GM23338 (cell line): Measurements from ENCODE around the gene HK1. TPM values are rescaled to one million over a fixed set of nuclear protein-coding genes. Genes with fewer than 3 reads are reported as not detected.

Source experiments
- ATAC-seq: fragments of 200-7000 bp; cut with Tn5 transposase; 3 replicates; pipeline ENCODE4 v1.9.1; 2020
- DNase-seq: peaks from one replicate; pipeline ENCODE4 v3.0.0-alpha.2; 2015; ENCODE audit warnings: low spot score
- H2AFZ ChIP-seq: fragments of 200-600 bp; sonication (generic); 2 replicates; pipeline ENCODE4 v1.8.0; 2016; ENCODE audit warnings: antibody characterized with exemption, mild to moderate bottlenecking, moderate library complexity
- H3F3A ChIP-seq: fragments of 200-600 bp; sonication (generic); replicated peaks from 2 replicates; pipeline ENCODE4 v1.8.0; 2017; ENCODE audit warnings: antibody characterized with exemption, mixed run types, low read depth
- H3K27ac ChIP-seq: fragments of 200-600 bp; sonication (generic); 2 replicates; pipeline ENCODE4 v1.6.1; 2016; ENCODE audit warnings: low read depth
- H3K27me3 ChIP-seq: fragments of 200-600 bp; sonication (generic); 2 replicates; pipeline ENCODE4 v1.8.0; 2016; ENCODE audit warnings: mild to moderate bottlenecking, mixed run types, moderate library complexity; ENCODE audit not compliant: insufficient read depth
- H3K36me3 ChIP-seq: fragments of 200-600 bp; sonication (generic); 2 replicates; pipeline ENCODE4 v1.8.0; 2016; ENCODE audit warnings: mild to moderate bottlenecking; ENCODE audit not compliant: insufficient read depth
- H3K4me1 ChIP-seq: fragments of 200-600 bp; sonication (generic); 2 replicates; pipeline ENCODE4 v1.8.0; 2016; ENCODE audit warnings: mild to moderate bottlenecking, moderate library complexity; ENCODE audit not compliant: insufficient read depth
- H3K4me2 ChIP-seq: fragments of 200-600 bp; sonication (generic); 2 replicates; pipeline ENCODE4 v1.7.1; 2017; ENCODE audit warnings: mixed run types
- H3K4me3 ChIP-seq: fragments of 200-600 bp; sonication (generic); 2 replicates; pipeline ENCODE4 v1.6.1; 2016; ENCODE audit warnings: mixed run types
- H3K79me2 ChIP-seq: fragments of 200-600 bp; sonication (generic); replicated peaks from 2 replicates; pipeline ENCODE4 v1.8.0; 2017; ENCODE audit warnings: mild to moderate bottlenecking; ENCODE audit not compliant: insufficient read depth
- H3K9me2 ChIP-seq: fragments of 200-600 bp; sonication (generic); 2 replicates; pipeline ENCODE4 v1.8.0; 2017; ENCODE audit not compliant: insufficient read depth
- H4K20me1 ChIP-seq: fragments of 200-600 bp; sonication (generic); replicated peaks from 2 replicates; pipeline ENCODE4 v1.8.0; 2017; ENCODE audit warnings: mild to moderate bottlenecking; ENCODE audit not compliant: insufficient read depth
- H3K27ac Mint-ChIP-seq: 2 replicates; pipeline ENCODE4 v1.8.0; 2020; ENCODE audit warnings: inconsistent platforms, mild to moderate bottlenecking, moderate library complexity, mixed read lengths
- H3K27me3 Mint-ChIP-seq: 3 replicates; pipeline ENCODE4 v1.8.0; 2022; ENCODE audit warnings: low read depth, mild to moderate bottlenecking, moderate library complexity, mixed read lengths, inconsistent platforms; ENCODE audit not compliant: insufficient read depth, poor library complexity
- H3K36me3 Mint-ChIP-seq: 3 replicates; pipeline ENCODE4 v1.8.0; 2021; ENCODE audit warnings: low read depth, mild to moderate bottlenecking, inconsistent platforms, moderate library complexity, mixed read lengths
- H3K4me1 Mint-ChIP-seq: 3 replicates; pipeline ENCODE4 v1.8.0; 2020; ENCODE audit warnings: mild to moderate bottlenecking, inconsistent platforms, mixed read lengths
- H3K4me3 Mint-ChIP-seq: 3 replicates; pipeline ENCODE4 v1.8.0; 2021; ENCODE audit warnings: moderate library complexity, mild to moderate bottlenecking, inconsistent platforms, mixed read lengths
- H3K9me3 Mint-ChIP-seq: 3 replicates; pipeline ENCODE4 v1.8.0; 2020; ENCODE audit warnings: moderate library complexity, mild to moderate bottlenecking, inconsistent platforms, mixed read lengths
- CREB1 ChIP-seq: fragments of 250-450 bp; sonication (Bioruptor Pico); IDR thresholded peaks from 2 replicates; pipeline ENCODE4 v1.5.0; 2020; ENCODE audit warnings: low read depth, mild to moderate bottlenecking, moderate library complexity
- EZH2 ChIP-seq: fragments of 200-600 bp; sonication (generic); IDR thresholded peaks from one replicate; pipeline ENCODE4 v1.8.0; 2017; ENCODE audit warnings: antibody characterized with exemption, mild to moderate bottlenecking, low read depth; ENCODE audit not compliant: unreplicated experiment
- JUNB ChIP-seq: IDR thresholded peaks from one replicate; pipeline ENCODE4 v1.6.1; 2016; ENCODE audit warnings: antibody characterized with exemption; ENCODE audit not compliant: unreplicated experiment
- NANOG ChIP-seq: IDR thresholded peaks from 2 replicates; pipeline ENCODE4 v1.6.1; 2016; ENCODE audit warnings: antibody characterized with exemption, borderline replicate concordance
- STAT1 ChIP-seq: IDR thresholded peaks from one replicate; pipeline ENCODE4 v1.6.1; 2016; ENCODE audit warnings: antibody characterized with exemption; ENCODE audit not compliant: unreplicated experiment
- ZNF114 ChIP-seq: fragments of 250-450 bp; sonication (Bioruptor Pico); IDR thresholded peaks from 2 replicates; pipeline ENCODE4 v1.5.0; 2020; ENCODE audit warnings: mild to moderate bottlenecking, moderate library complexity
- ZNF331 ChIP-seq: fragments of 250-450 bp; sonication (Bioruptor Pico); IDR thresholded peaks from 2 replicates; pipeline ENCODE4 v1.5.0; 2020; ENCODE audit warnings: low read depth, mild to moderate bottlenecking, moderate library complexity
- ZNF462 ChIP-seq: fragments of 250-450 bp; sonication (Bioruptor Pico); IDR thresholded peaks from 2 replicates; pipeline ENCODE4 v1.5.0; 2020; ENCODE audit warnings: mild to moderate bottlenecking, moderate library complexity
- polyA plus RNA-seq: library from polyadenylated mRNA; unstranded; fragments of >200 nt; fragmentation: Nextera tagmentation; extraction: Ambion mirVana; gene quantifications from 2 replicates; pipeline ENCODE4 v1.2.1, GENCODE V29; 2016
- total RNA-seq: library from RNA; depleted of rRNA; stranded (reverse); fragments of >200 nt; shearing (Covaris generic); gene quantifications from 2 replicates; pipeline ENCODE4 v1.2.3, GENCODE V29; 2014
- TF ChIP-seq, protein P1 (sequence below), 2 experiments: fragments of 200-600 bp in 1 of 2; sonication (generic) in 1 of 2; conservative IDR thresholded peaks; 2 replicates each; pipeline versions ENCODE4 v1.5.1 to v1.6.1; 2016 to 2017; ENCODE audit warnings: antibody characterized with exemption in 2 of 2, low read depth in 2 of 2, mild to moderate bottlenecking in 2 of 2, moderate library complexity in 1 of 2
- TF ChIP-seq, protein P2 (sequence below): IDR thresholded peaks from one replicate; pipeline ENCODE4 v1.6.1; 2018; ENCODE audit warnings: antibody characterized with exemption; ENCODE audit not compliant: unreplicated experiment

Gene HK1
- total and polyA plus RNA-seq, 2 experiments from 2014 or later, result 76.6 to 229 TPM

GRCh38 chr10:69349542-69349888, 71.2 kb downstream of the HK1 start:
- peaks cover 97% of the 10 kb centered on the region for H3K79me2 ChIP-seq

GRCh38 chr10:69351589-69351988, 73.3 kb downstream of the HK1 start:
- Histone ChIP-seq H3K27ac (no peak overlapping the region), H3F3A (no peaks in the 10 kb centered on the region), H3K9me2 (no peaks in the 10 kb centered on the region), H2AFZ (no peak overlapping the region), H3K4me2 (no peak overlapping the region), H3K79me2 (peaks cover 99% of the 10 kb centered on the region), H4K20me1 (no peaks in the 10 kb centered on the region), H3K36me3 (no peaks in the 10 kb centered on the region), H3K4me3 (no peak overlapping the region), H3K27me3 (no peaks in the 10 kb centered on the region), H3K4me1 (peaks cover 40% of the 10 kb centered on the region)
- no peak overlapping the region for H3K4me3 Mint-ChIP-seq
- ATAC-seq, result no peak
- H3K9me3 Mint-ChIP-seq, result no peaks in the 10 kb centered on the region
- peaks cover 34% of the 10 kb centered on the region for H3K4me1 Mint-ChIP-seq
- H3K27ac Mint-ChIP-seq, result no peak overlapping the region
- peaks cover 14% of the 10 kb centered on the region for H3K27me3 Mint-ChIP-seq
- no peak for DNase-seq
- H3K36me3 Mint-ChIP-seq, result peaks cover 47% of the 10 kb centered on the region
- TF ChIP-seq CREB1 (CRISPR knock-in tag) (no peak), ZNF331 (CRISPR knock-in tag) (no peak), ZNF462 (CRISPR knock-in tag) (no peak)

More at GRCh38 chr10:69349542-69349888, 71.2 kb downstream of the HK1 start:
- no peak overlapping the region for H3K4me3 Mint-ChIP-seq
- Histone ChIP-seq H2AFZ (no peak overlapping the region), H4K20me1 (no peaks in the 10 kb centered on the region), H3F3A (no peaks in the 10 kb centered on the region; the same call in 1 of the 2 replicates), H3K4me1 (peaks cover 61% of the 10 kb centered on the region), H3K36me3 (peaks cover 7% of the 10 kb centered on the region; the same call in 1 of the 2 replicates), H3K27ac (peak overlapping the region; percentile 88; the same call in 1 of the 2 replicates), H3K4me3 (no peak overlapping the region), H3K4me2 (no peak overlapping the region), H3K27me3 (no peaks in the 10 kb centered on the region), H3K9me2 (no peaks in the 10 kb centered on the region)
- no peak for TF ChIP-seq STAT1
- TF ChIP-seq JUNB, result no peak
- no peak for TF ChIP-seq NANOG
- TF ChIP-seq, protein P1, sequence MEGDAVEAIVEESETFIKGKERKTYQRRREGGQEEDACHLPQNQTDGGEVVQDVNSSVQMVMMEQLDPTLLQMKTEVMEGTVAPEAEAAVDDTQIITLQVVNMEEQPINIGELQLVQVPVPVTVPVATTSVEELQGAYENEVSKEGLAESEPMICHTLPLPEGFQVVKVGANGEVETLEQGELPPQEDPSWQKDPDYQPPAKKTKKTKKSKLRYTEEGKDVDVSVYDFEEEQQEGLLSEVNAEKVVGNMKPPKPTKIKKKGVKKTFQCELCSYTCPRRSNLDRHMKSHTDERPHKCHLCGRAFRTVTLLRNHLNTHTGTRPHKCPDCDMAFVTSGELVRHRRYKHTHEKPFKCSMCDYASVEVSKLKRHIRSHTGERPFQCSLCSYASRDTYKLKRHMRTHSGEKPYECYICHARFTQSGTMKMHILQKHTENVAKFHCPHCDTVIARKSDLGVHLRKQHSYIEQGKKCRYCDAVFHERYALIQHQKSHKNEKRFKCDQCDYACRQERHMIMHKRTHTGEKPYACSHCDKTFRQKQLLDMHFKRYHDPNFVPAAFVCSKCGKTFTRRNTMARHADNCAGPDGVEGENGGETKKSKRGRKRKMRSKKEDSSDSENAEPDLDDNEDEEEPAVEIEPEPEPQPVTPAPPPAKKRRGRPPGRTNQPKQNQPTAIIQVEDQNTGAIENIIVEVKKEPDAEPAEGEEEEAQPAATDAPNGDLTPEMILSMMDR (conservative IDR thresholded peaks at IDR 0.05; ENCODE audit: low read depth in 2 of 2), result no peak
- no peak for TF ChIP-seq EZH2
- no peak for TF ChIP-seq ZNF331 (CRISPR knock-in tag)
- no peak for TF ChIP-seq ZNF114 (CRISPR knock-in tag)
- TF ChIP-seq, protein P2, sequence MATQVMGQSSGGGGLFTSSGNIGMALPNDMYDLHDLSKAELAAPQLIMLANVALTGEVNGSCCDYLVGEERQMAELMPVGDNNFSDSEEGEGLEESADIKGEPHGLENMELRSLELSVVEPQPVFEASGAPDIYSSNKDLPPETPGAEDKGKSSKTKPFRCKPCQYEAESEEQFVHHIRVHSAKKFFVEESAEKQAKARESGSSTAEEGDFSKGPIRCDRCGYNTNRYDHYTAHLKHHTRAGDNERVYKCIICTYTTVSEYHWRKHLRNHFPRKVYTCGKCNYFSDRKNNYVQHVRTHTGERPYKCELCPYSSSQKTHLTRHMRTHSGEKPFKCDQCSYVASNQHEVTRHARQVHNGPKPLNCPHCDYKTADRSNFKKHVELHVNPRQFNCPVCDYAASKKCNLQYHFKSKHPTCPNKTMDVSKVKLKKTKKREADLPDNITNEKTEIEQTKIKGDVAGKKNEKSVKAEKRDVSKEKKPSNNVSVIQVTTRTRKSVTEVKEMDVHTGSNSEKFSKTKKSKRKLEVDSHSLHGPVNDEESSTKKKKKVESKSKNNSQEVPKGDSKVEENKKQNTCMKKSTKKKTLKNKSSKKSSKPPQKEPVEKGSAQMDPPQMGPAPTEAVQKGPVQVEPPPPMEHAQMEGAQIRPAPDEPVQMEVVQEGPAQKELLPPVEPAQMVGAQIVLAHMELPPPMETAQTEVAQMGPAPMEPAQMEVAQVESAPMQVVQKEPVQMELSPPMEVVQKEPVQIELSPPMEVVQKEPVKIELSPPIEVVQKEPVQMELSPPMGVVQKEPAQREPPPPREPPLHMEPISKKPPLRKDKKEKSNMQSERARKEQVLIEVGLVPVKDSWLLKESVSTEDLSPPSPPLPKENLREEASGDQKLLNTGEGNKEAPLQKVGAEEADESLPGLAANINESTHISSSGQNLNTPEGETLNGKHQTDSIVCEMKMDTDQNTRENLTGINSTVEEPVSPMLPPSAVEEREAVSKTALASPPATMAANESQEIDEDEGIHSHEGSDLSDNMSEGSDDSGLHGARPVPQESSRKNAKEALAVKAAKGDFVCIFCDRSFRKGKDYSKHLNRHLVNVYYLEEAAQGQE, result no peak
- peaks cover 19% of the 10 kb centered on the region for H3K27me3 Mint-ChIP-seq
- peaks cover 54% of the 10 kb centered on the region for H3K36me3 Mint-ChIP-seq
- H3K27ac Mint-ChIP-seq, result peak overlapping the region; percentile 65; the same call in 1 of the 2 replicates
- ATAC-seq (no peak), DNase-seq (no peak)
- H3K9me3 Mint-ChIP-seq, result no peaks in the 10 kb centered on the region
- peaks cover 53% of the 10 kb centered on the region for H3K4me1 Mint-ChIP-seq
